ENCODE data around the gene ABCC4. TPM values are rescaled to one million over a fixed set of nuclear protein-coding genes. Genes with fewer than 3 reads are reported as not detected.
"Not testable (repeated sequence)": the region's sequence is repeated elsewhere in the genome, so short reads cannot be mapped to it uniquely, and the experiment has no call there.

The ABCC4 gene
- total RNA-seq, 1 experiment from 2014 or later: 12.5 TPM

GRCh38 chr13:95180513-95181245 lies 120.6 kb downstream of the ABCC4 start:
- no peaks in the 10 kb centered on the region for H3K27me3 Mint-ChIP-seq (ENCODE audit: unreplicated experiment)
- H3K4me1 Mint-ChIP-seq (ENCODE audit: low read depth, unreplicated experiment): no peaks in the 10 kb centered on the region
- H3K9me3 Mint-ChIP-seq (ENCODE audit: low read depth, unreplicated experiment): no peaks in the 10 kb centered on the region
- no TSS peak for BruUV-seq (replicated peaks)
- intact Hi-C loops (cut with micrococcal nuclease; ENCODE audit: unreplicated experiment): no loop called here
- no peak for DNase-seq
- no peaks in the 10 kb centered on the region for H3K36me3 Mint-ChIP-seq (ENCODE audit: insufficient read depth, unreplicated experiment)
- no peak for TF ChIP-seq CTCF (IDR thresholded peaks at IDR 0.05; ENCODE audit: unreplicated experiment)
- CTCF ChIA-PET: no interaction called here
- no peak overlapping the region for H3K4me3 Mint-ChIP-seq (ENCODE audit: low read depth, unreplicated experiment)
- H3K27ac Mint-ChIP-seq (ENCODE audit: unreplicated experiment): no peak overlapping the region

- Mint-ChIP-seq H3K36me3 (ENCODE audit: insufficient read depth, unreplicated experiment) (no peaks in the 10 kb centered on the region), H3K4me1 (ENCODE audit: low read depth, unreplicated experiment) (no peaks in the 10 kb centered on the region), H3K27ac (ENCODE audit: unreplicated experiment) (no peak overlapping the region), H3K4me3 (ENCODE audit: low read depth, unreplicated experiment) (no peak overlapping the region), H3K9me3 (ENCODE audit: low read depth, unreplicated experiment) (no peaks in the 10 kb centered on the region), H3K27me3 (ENCODE audit: unreplicated experiment) (no peaks in the 10 kb centered on the region)
- CTCF ChIA-PET: no interaction called here
- no peak for TF ChIP-seq CTCF (IDR thresholded peaks at IDR 0.05; ENCODE audit: unreplicated experiment)
- intact Hi-C loops (cut with micrococcal nuclease; ENCODE audit: unreplicated experiment): no loop called here
- no TSS peak for BruUV-seq (replicated peaks)
- DNase-seq: no peak
Observed at GRCh38 chr13:95176611-95177259, 124.5 kb downstream of the ABCC4 start.

- no TSS peak for BruUV-seq (replicated peaks)
- Mint-ChIP-seq H3K36me3 (ENCODE audit: insufficient read depth, unreplicated experiment) (no peaks in the 10 kb centered on the region), H3K27me3 (ENCODE audit: unreplicated experiment) (no peaks in the 10 kb centered on the region), H3K4me3 (ENCODE audit: low read depth, unreplicated experiment) (no peak overlapping the region), H3K27ac (ENCODE audit: unreplicated experiment) (no peak overlapping the region), H3K9me3 (ENCODE audit: low read depth, unreplicated experiment) (no peaks in the 10 kb centered on the region), H3K4me1 (ENCODE audit: low read depth, unreplicated experiment) (no peaks in the 10 kb centered on the region)
- CTCF ChIA-PET: no interaction called here
- DNase-seq: no peak
- intact Hi-C loops (cut with micrococcal nuclease; ENCODE audit: unreplicated experiment): no loop called here
- TF ChIP-seq CTCF (IDR thresholded peaks at IDR 0.05; ENCODE audit: unreplicated experiment): no peak
Observed at GRCh38 chr13:95174517-95174916, 126.7 kb downstream of the ABCC4 start.

GRCh38 chr13:95168191-95168590 lies 133.1 kb downstream of the ABCC4 start:
- H3K9me3 Mint-ChIP-seq (ENCODE audit: low read depth, unreplicated experiment): no peaks in the 10 kb centered on the region
- H3K4me1 Mint-ChIP-seq (ENCODE audit: low read depth, unreplicated experiment): no peaks in the 10 kb centered on the region
- intact Hi-C loops (cut with micrococcal nuclease; ENCODE audit: unreplicated experiment): no loop called here
- no peak for TF ChIP-seq CTCF (IDR thresholded peaks at IDR 0.05; ENCODE audit: unreplicated experiment)
- BruUV-seq (replicated peaks): no TSS peak
- CTCF ChIA-PET: no interaction called here
- H3K36me3 Mint-ChIP-seq (ENCODE audit: insufficient read depth, unreplicated experiment): no peaks in the 10 kb centered on the region
- DNase-seq: no peak
- no peak overlapping the region for H3K27ac Mint-ChIP-seq (ENCODE audit: unreplicated experiment)
- H3K27me3 Mint-ChIP-seq (ENCODE audit: unreplicated experiment): no peaks in the 10 kb centered on the region
- no peak overlapping the region for H3K4me3 Mint-ChIP-seq (ENCODE audit: low read depth, unreplicated experiment)

- H3K4me1 Mint-ChIP-seq (ENCODE audit: low read depth, unreplicated experiment); CTCF ChIA-PET; DNase-seq; H3K27me3 Mint-ChIP-seq (ENCODE audit: unreplicated experiment); H3K9me3 Mint-ChIP-seq (ENCODE audit: low read depth, unreplicated experiment); BruUV-seq (replicated peaks); H3K36me3 Mint-ChIP-seq (ENCODE audit: insufficient read depth, unreplicated experiment); intact Hi-C loops (cut with micrococcal nuclease; ENCODE audit: unreplicated experiment); H3K4me3 Mint-ChIP-seq (ENCODE audit: low read depth, unreplicated experiment); H3K27ac Mint-ChIP-seq (ENCODE audit: unreplicated experiment): not testable (repeated sequence)
Observed at GRCh38 chr13:95167003-95167402, 134.2 kb downstream of the ABCC4 start.
